UCSD-AML1 (cell line): ENCODE data around the gene FLVCR2.
"Not testable (repeated sequence)": the region's sequence is repeated elsewhere in the genome, so short reads cannot be mapped to it uniquely, and the experiment has no call there.

Experiments used
- DNase-seq: peaks from one replicate; lab custom pipeline; 2025; ENCODE audit not compliant: unreplicated experiment; lab: John Stamatoyannopoulos, UW

FLVCR2 gene

DNA sequence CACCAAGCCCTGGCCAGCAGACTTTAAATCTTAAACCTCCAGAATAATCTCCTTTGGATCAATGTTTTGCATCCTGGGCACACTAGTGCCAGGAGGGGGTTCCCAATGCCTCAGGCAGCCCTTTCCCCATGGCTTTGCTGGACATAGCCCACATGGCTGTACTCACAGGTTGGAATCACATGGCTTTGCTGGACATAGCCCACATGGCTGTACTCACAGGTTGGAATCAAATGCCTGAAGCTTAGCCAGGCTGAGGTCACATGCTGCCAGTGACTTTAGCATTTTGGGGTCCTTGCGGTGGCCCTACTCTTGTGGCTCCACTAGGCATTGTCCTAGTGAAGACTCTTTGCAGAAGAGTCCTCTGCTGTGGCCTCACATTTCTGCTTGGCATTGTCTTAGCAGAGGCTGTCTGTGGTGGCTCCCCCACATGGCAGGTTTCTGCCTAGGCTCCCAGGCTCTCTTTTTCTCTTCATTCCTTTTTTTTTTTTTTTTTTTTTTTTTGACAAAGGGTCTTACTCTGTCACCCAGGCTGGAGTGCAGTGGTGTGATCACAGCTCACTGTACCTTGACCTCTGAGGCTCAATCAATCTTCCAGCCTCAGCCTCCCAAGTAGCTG lies 13.0 kb downstream of the FLVCR2 start:
- no peak for DNase-seq

DNA sequence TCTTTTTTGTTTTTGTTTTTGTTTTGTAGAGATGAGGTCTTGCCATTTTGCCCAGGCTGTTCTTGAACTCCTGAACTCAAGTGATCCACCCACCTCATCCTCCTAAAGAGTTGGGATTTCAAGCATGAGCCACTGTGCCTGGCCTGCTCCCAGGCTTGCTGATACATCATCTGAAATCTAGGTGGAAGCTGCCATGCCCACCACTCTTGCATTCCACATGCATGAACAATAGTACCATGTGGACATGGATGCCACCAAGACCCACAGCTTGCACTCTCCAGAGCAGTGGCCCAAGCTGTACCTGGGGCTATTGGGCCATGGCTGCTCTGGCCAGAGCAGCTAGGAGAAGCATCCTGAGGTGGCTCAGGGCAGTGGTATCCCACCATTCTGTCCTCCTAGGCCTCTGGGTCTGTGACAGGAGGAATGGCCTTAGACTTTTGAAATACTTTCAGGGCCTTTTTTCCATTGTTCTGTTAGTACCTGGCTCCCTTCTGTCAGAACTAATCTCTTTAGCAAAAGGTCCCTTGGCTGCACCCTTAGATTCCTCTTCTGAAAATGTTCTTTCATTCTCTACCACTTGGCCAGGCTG lies 13.7 kb downstream of the FLVCR2 start:
- no peak for DNase-seq

DNA sequence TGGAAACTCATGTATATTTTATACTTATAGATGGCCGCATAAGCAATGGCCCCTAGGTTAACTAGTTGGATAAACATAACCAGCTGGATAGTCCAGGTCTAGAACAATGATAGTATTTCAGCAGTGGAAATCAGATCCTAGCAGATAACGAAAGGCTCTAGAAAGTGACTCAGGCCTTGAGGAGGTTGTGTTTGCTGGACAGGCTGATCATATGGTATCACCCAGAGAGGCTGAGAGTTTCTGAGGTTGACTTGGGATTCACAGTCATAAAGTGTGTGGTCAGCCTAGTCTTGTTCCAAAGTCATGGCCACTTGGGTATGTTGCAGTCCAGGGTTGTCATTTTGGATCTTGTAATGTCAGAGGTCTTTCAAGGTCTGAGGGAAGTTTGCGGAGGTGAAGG lies 16.8 kb downstream of the FLVCR2 start:
- no peak for DNase-seq

DNA sequence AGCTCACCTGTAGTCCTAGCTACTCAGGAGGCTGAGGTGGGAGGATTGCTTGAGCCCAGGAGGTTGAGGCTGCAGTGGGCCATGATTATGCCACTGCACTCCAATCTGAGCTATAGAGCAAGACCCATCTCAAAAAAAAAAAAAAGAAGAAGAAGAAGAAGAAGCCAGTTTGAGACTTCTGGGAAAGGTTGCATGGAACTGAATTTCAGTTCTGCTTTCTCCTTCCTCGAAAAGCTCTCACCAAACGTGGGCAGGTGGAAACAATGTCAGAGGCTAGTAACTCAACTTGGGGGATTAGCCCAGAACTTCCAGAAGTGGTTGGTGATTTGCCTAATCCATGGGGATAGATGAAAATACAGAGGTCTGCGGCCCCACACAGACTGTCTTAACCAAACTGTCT lies 18.7 kb downstream of the FLVCR2 start:
- DNase-seq = no peak

GRCh38 chr14:75600100-75600499 lies 21.7 kb downstream of the FLVCR2 start:
- not testable (repeated sequence) for DNase-seq

DNA sequence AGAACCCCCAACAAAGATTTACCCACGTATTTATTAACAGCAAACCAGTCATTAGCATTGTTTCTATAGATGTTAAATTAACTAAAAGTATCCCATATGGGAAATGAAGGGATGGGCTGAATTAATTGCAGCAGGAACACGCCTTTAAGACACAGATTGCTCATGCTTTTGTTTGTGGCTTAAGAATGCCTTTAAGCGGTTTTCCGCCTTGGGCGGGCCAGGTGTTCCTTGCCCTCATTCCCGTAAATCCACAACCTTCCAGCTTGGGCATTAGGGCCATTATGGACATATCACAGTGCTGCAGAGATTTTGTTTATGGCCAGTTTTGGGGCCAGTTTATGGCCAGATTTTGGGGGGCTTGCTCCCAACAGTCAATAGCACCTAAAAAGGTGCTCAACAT lies 22.6 kb downstream of the FLVCR2 start:
- DNase-seq = not testable (repeated sequence)

DNA sequence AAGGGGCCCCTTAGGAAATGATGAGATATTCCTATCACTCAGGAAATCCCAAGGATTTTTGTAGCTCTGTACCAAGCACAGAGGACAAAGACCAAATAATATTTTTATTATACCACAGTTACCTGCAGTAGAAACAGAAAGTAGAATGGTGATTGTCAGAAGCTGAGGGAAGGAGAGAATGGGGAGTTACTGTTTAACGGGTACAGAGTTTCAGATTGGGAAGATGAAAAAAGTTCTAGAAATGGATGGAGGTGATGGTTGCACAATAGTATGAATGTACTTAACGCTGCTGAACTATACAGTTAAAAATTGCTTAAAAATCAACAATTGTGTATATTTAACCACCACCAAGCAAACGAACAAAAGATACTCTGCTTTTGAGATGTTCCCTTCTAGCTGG lies 24.1 kb downstream of the FLVCR2 start:
- DNase-seq = no peak

- no peak for DNase-seq
Observed at GRCh38 chr14:75604979-75605851, 26.8 kb downstream of the FLVCR2 start.

DNA sequence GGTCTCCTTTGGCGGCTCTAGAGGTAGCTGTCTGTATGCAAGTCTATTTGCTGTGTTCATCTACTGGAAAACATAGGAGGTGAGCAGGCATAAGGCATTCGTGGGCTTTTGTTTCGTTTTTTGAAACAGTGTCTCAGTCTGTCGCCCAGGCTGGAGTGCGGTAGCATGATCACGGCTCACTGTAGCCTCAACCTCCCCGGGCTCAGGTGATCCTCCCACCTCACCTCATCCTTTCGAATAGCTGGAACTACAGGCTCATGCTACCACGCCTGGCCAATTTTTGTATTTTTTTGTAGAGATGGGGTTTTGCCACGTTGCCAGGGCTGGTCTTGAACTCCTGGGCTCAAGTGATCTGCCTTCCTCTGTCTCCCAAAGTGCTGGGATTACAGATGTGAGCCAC lies 27.5 kb downstream of the FLVCR2 start:
- DNase-seq = no peak

DNA sequence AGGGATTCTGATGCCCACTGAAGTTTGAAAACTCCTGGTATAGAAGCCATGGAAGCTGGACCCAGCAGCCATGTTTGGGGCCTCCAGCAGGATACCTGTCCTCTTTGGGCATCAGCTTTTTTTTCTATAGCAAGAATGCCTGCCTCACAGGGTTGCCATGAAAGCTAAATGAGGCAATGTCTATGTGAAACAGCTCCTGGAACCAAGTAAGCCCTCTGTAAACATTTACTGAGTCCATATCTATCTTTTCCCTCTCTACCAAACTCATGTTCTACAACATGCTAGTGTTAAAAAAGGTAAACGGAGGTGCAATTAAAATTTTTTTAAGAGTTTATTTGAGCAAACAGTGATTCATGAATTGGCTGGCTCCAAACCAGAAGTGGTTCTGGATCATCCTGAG lies 28.6 kb downstream of the FLVCR2 start:
- DNase-seq = no peak

- no peak for DNase-seq
Observed at GRCh38 chr14:75607842-75608640, 29.6 kb downstream of the FLVCR2 start.

- DNase-seq = no peak
Observed at GRCh38 chr14:75609116-75609515, 30.7 kb downstream of the FLVCR2 start.

DNA sequence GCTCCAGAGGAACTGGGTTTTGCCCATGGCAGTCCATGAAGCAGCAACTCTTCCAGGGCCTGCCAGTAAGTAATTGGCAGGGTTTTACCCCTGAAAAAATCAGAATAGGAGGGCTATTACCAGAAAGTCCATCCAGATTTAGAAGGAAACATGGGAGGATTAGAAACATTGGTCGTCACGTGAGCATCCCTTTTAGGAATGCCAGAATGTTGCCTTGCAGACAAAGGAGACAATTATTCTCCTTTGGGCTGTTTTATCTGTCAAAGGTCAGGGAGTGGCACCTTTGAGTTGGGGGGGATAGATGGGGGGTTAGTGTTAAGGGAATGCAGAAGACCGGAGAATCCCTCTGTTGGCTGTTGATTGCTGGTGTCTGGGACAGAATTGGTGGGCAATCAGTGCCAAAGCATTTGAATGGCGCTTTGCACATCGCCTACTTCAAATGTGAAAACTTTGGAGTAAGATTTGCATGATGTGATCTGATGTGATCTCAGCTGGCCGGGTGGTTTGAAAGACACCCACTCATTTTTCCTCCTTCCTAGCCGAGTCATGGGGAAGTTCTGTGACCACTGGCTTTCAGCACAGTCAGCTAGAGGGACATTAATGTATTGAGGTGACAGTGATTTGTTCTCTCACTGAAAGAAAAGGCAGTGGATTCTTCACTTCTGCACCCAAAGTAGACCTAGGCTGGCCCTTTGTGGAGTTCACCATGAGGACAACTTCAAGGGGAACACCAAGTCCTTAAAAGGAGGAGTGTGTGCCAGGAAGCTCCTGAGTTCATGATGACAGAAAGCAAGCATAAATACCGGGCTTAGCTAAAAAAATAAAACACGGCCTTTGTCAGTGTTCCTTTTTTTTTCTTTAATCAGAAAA lies 31.4 kb downstream of the FLVCR2 start:
- no peak for DNase-seq

- no peak for DNase-seq
Observed at GRCh38 chr14:75610834-75611233, 32.4 kb downstream of the FLVCR2 start.

DNA sequence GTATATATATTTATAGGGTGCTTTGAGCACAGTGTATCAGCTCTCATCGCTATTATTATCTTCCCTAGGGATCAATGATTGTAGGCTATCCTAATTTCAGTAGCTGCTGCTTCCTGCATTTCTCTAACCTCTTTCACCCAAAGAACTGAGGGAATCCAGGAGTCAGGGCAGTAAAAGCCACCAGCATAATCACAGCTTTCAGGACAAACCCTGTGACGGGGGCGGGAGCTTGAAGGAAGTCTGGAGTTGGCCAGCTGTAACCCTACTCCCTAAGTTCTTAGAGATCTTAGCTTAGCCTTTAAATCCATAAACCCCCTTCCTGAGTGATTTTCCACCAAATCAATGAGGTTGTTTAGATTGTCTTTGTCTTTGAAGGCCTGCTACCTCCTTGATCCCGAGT lies 33.7 kb downstream of the FLVCR2 start:
- DNase-seq = no peak

- DNase-seq = no peak
Observed at GRCh38 chr14:75614179-75614578, 35.8 kb downstream of the FLVCR2 start.

DNA sequence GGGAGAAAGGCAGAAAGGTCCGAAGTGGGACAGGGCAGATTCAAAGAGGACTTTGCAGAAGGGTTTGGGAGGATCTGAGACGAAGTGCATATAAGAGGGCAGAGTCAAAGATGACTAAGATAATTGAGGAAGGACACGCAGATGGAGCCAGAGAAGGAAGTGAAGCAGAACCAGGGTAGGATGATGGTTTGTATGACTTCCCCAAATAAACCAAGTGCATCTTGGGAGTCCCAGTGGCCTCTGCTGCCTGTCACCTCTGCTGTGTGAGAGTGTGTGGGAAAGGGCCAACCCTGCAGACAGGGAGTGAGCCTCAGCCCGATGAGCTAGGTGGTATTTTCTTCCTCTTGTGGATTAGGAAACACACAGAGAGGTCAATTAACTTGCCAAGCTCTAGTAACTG lies 36.8 kb downstream of the FLVCR2 start:
- DNase-seq = peak; percentile 28

DNA sequence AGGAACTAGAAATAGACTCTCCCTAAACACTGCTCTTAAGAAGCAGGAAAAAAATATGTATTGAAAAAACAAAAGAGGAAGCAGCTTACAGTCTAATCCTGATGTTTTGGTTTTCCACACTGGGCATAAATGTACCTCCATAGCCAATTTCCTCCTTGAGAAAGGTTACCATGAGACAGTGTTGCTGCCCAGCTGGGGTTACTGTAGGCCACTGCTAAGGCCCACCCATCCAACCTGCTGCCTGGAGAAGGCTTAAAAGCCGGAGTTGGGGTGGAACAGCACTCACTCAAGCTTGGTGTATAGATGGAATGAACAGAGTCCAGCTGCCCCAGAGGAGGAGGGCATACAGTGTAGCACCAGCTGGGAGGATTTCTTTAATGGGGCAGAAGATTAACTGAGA lies 41.1 kb downstream of the FLVCR2 start:
- DNase-seq = no peak

DNA sequence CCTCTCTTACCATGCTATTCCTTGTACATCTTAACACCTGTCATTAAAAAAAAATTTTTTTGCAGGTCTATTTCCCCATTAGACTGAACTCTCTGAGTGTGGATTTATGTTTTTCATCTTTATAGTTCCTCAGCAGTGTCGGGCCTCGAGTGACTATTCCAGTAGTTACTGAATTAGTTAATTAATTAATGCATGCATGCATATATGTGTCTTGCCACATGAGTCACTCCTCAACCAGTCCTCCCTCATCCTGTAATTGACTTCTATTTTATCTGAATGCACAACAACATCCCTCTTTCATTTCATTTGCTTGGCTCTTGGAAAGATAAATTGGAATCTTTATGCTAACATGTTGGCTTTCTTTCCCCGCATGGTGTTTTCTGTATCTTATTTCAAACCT lies 46.6 kb downstream of the FLVCR2 start:
- DNase-seq = no peak

- DNase-seq = no peak
Observed at GRCh38 chr14:75626396-75626795, 48.0 kb downstream of the FLVCR2 start.

DNA sequence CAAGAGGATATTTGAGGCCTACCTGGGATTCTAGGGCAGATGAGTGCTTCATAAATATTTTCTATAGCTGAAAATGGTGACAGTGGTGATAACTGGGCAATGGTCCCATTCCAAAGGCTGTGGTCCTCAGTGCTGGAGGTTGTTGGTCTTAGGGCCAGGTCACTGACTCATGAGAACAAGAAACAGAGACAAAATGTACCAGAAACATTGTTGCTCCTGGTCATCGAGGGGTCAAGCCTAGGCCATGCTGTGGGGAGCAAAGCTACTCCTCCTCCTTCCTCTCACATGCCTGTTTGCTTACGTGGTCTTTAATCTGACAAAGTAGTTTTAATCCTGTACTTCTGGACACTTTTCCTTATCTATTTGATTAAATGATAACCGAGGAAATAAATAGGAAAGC lies 48.4 kb downstream of the FLVCR2 start:
- DNase-seq = no peak
